Measurements from ENCODE around the gene RNF121. TPM values are rescaled to one million over a fixed set of nuclear protein-coding genes. Genes with fewer than 3 reads are reported as not detected.
A peak's percentile ranks its signal among the peaks of the same experiment; 100 is the strongest.

RNF121 gene
- total RNA-seq, 1 donor, result 32.2 TPM

DNA sequence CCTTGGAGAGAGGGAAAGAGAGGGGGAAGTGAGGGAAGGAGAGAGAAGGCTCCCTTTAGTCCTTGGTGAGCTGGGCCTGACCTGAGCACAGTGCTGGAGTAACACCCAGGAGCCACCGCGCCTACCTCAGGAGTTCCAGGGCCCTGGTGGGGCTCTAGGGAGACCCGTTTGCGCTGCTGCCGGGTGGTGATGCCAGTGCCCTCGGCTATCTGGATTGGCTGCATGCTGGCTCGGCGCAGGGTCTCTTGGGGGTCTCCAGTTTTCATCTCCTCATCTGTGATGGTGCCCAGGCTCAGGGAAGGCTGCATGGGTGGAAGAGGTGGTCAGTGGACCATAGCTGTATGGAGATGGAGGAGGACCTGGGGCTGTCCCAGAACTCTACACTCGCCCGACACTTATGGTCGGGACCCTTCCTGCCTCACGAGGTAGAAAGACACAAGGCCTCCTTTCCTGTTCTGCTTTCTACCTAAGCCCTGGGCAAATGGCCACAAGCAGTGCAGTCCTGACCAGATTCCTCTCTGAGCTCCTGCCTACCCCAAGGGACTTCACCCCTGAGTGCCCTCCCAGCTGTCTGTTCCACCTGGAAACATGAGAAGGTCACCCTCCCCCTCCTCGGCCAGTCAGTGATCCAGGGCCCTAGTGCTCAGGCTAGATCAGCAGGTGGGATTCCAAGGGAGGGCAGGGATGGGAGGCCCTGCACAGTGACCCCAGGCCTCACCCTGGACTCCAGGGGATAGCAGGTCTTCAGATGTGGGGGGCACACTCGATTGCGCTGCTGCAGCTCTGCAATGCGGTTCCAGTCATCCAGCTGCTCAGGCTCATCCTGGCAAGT is 75.9 kb downstream of the RNF121 start:
- TF ChIP-seq, protein P1, sequence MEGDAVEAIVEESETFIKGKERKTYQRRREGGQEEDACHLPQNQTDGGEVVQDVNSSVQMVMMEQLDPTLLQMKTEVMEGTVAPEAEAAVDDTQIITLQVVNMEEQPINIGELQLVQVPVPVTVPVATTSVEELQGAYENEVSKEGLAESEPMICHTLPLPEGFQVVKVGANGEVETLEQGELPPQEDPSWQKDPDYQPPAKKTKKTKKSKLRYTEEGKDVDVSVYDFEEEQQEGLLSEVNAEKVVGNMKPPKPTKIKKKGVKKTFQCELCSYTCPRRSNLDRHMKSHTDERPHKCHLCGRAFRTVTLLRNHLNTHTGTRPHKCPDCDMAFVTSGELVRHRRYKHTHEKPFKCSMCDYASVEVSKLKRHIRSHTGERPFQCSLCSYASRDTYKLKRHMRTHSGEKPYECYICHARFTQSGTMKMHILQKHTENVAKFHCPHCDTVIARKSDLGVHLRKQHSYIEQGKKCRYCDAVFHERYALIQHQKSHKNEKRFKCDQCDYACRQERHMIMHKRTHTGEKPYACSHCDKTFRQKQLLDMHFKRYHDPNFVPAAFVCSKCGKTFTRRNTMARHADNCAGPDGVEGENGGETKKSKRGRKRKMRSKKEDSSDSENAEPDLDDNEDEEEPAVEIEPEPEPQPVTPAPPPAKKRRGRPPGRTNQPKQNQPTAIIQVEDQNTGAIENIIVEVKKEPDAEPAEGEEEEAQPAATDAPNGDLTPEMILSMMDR (IDR thresholded peaks at IDR 0.05; ENCODE audit: extremely low read depth, low read depth, low read length), result no peak
- peaks cover 4% of the 10 kb centered on the region for H3K4me1 ChIP-seq (ENCODE audit: insufficient read depth, low read length)
- H3K27me3 ChIP-seq (ENCODE audit: insufficient read depth, low read length), result no peaks in the 10 kb centered on the region
- peaks cover 35% of the 10 kb centered on the region for H4K20me1 ChIP-seq (ENCODE audit: insufficient read depth, low read length)
- H3K4me2 ChIP-seq (ENCODE audit: insufficient read depth, low read length), result no peak overlapping the region
- H3K9me3 ChIP-seq (ENCODE audit: low read depth, low read length), result no peaks in the 10 kb centered on the region
- no peak overlapping the region for H3K27ac ChIP-seq (ENCODE audit: low read depth, low read length)
- H3K36me3 ChIP-seq (ENCODE audit: insufficient read depth, low read length), result peaks cover 82% of the 10 kb centered on the region
- no peak overlapping the region for H3K4me3 ChIP-seq (ENCODE audit: insufficient read depth, low read length)
- H3K79me2 ChIP-seq (ENCODE audit: insufficient read depth, low read length), result peaks cover 3% of the 10 kb centered on the region
- peak; percentile 52 for DNase-seq (ENCODE audit: insufficient read length, low spot score, missing footprints)
- H2AFZ ChIP-seq (ENCODE audit: low read length), result no peak overlapping the region

DNA sequence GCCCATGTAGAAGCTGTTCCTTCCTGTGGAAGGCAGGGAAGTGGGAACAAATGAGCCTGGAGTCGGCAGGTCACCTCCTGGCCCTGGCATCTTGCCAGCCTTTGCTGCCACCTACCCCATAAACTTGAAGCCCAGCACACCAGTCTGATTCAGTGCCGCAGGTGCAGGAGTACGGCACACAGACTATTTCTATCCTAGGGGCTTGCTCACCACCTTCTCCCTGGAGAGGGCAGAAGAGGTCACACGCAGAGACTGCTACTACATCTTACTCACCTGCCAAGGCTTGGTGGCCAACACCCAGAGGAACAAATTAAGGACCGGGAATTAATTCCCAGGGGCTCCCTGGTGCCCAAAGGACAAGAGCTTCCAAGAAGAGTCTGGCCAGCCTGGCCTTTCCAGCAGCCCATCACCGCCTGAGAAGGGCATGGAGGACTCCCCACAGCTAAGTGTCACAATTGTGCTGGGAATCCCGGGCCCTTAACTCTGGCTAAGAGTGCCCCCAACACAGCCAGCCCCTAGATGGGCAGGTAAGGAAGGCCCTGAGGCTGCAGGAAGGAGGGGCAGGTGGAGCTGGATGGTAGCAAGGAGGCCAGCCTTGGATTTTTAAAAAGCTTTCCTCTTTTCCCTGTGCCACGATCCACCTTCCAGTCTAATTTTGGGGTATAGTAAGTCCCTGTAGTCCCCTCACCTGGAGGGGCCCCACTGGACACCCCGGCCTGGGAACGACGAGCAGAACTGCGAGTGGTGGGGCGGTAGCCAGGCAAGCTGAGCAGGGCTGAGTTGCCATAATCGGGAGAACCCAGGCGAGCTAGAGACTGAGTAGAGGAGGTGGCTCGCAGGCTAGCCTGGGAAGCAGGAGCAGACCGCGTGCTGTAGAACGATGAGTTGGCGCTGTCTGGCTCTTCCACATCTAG is 76.8 kb downstream of the RNF121 start:
- Histone ChIP-seq H3K36me3 (ENCODE audit: insufficient read depth, low read length) (peaks cover 87% of the 10 kb centered on the region), H3K4me2 (ENCODE audit: insufficient read depth, low read length) (no peak overlapping the region), H3K9me3 (ENCODE audit: low read depth, low read length) (no peaks in the 10 kb centered on the region), H3K27me3 (ENCODE audit: insufficient read depth, low read length) (no peaks in the 10 kb centered on the region), H4K20me1 (ENCODE audit: insufficient read depth, low read length) (peaks cover 37% of the 10 kb centered on the region), H3K27ac (ENCODE audit: low read depth, low read length) (no peak overlapping the region), H3K79me2 (ENCODE audit: insufficient read depth, low read length) (peaks cover 6% of the 10 kb centered on the region), H2AFZ (ENCODE audit: low read length) (no peak overlapping the region), H3K4me3 (ENCODE audit: insufficient read depth, low read length) (no peak overlapping the region), H3K4me1 (ENCODE audit: insufficient read depth, low read length) (no peaks in the 10 kb centered on the region)
- TF ChIP-seq, protein P1 (IDR thresholded peaks at IDR 0.05; ENCODE audit: extremely low read depth, low read depth, low read length), result no peak
- DNase-seq (ENCODE audit: insufficient read length, low spot score, missing footprints), result peak; percentile 59

DNA sequence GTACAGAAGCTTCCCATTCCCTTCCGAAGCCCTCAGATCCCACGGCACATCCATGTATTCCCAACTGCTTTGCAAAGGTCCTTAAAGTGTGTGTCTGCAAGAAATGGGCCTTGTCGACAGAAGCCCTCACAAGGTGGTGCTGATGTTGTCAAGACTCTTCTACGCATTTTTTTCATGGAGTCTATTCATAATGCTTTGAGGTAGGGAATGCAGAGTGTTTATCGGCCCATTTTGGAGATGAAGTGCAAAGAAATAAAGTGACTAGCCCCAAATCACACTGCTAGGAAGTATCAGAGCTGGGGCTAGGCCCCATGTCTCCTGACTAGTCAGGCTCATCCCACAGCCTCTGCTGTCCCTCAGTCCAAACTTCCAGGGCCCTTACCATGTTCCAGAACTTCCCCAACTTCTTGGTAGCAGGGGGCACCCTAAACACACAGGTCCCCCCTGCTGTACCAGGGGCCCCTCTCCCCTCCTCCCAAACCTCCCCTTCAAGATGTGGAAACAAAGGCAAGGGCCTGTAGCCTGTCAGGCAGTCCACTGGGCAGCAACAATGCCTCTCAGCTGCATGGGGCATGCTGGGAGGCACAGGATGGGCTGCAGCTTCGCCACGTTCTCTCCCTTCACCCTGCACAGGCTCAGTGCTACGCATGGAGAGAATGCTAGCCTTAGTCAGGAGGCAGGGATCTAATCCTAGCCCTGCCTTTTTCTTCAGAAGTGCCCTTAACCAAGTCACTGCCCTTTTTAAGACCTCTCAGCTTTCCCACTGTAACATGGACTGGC is 77.7 kb downstream of the RNF121 start:
- Histone ChIP-seq H3K4me3 (ENCODE audit: insufficient read depth, low read length) (no peak overlapping the region), H4K20me1 (ENCODE audit: insufficient read depth, low read length) (peaks cover 45% of the 10 kb centered on the region), H3K27ac (ENCODE audit: low read depth, low read length) (no peak overlapping the region), H3K79me2 (ENCODE audit: insufficient read depth, low read length) (peaks cover 15% of the 10 kb centered on the region), H3K9me3 (ENCODE audit: low read depth, low read length) (no peaks in the 10 kb centered on the region), H3K27me3 (ENCODE audit: insufficient read depth, low read length) (no peaks in the 10 kb centered on the region), H3K4me2 (ENCODE audit: insufficient read depth, low read length) (no peak overlapping the region), H2AFZ (ENCODE audit: low read length) (no peak overlapping the region), H3K36me3 (ENCODE audit: insufficient read depth, low read length) (peaks cover 95% of the 10 kb centered on the region), H3K4me1 (ENCODE audit: insufficient read depth, low read length) (no peaks in the 10 kb centered on the region)
- DNase-seq (ENCODE audit: insufficient read length, low spot score, missing footprints), result peak; percentile 18
- TF ChIP-seq, protein P1 (IDR thresholded peaks at IDR 0.05; ENCODE audit: extremely low read depth, low read depth, low read length), result no peak
